Neural cell (in vitro differentiated cells): ENCODE results near the gene TBX4. TPM values are rescaled to one million over a fixed set of nuclear protein-coding genes. Genes with fewer than 3 reads are reported as not detected.

Experiments
- H2AFZ ChIP-seq: fragments of 200-600, 300-800 bp; sonication (generic), shearing (Covaris generic); 2 replicates; pipeline ENCODE4 v1.6.0; 2014; ENCODE audit warnings: low read depth, mild to moderate bottlenecking, antibody characterized with exemption, low read length, moderate library complexity
- H3F3A ChIP-seq: fragments of 200-600 bp; shearing (Covaris generic); 2 replicates; pipeline ENCODE4 v1.6.1; 2016; ENCODE audit warnings: mild to moderate bottlenecking, moderate library complexity, mixed read lengths, antibody characterized with exemption, low read length; ENCODE audit not compliant: insufficient read depth, poor library complexity, severe bottlenecking
- H3K27ac ChIP-seq: fragments of 200-600, 300-800 bp; sonication (generic), shearing (Covaris generic); 2 replicates; pipeline ENCODE4 v1.5.1; 2014; ENCODE audit warnings: mild to moderate bottlenecking, low read length, moderate library complexity
- H3K27me3 ChIP-seq: fragments of 300-800, 200-600 bp; sonication (generic), shearing (Covaris generic); 2 replicates; pipeline ENCODE4 v1.6.0; 2014; ENCODE audit warnings: mild to moderate bottlenecking, low read depth, low read length, moderate library complexity; ENCODE audit not compliant: insufficient read depth
- H3K36me3 ChIP-seq: fragments of 300-800, 200-600 bp; sonication (generic), shearing (Covaris generic); 2 replicates; pipeline ENCODE4 v1.5.1; 2014; ENCODE audit warnings: mild to moderate bottlenecking, antibody characterized with exemption, low read length, moderate library complexity; ENCODE audit not compliant: insufficient read depth
- H3K4me2 ChIP-seq: fragments of 300-800, 200-600 bp; sonication (generic), shearing (Covaris generic); 2 replicates; pipeline ENCODE4 v1.6.0; 2014; ENCODE audit warnings: mild to moderate bottlenecking, low read length
- H3K4me3 ChIP-seq: fragments of 300-800, 200-600 bp; sonication (generic), shearing (Covaris generic); 2 replicates; pipeline ENCODE4 v1.5.1; 2014; ENCODE audit warnings: mild to moderate bottlenecking, low read length, moderate library complexity
- H3K79me2 ChIP-seq: fragments of 200-600 bp; shearing (Covaris generic); replicated peaks from 2 replicates; pipeline ENCODE4 v1.6.0; 2014; ENCODE audit warnings: mild to moderate bottlenecking, low read length, moderate library complexity; ENCODE audit not compliant: insufficient read depth
- H3K9ac ChIP-seq: fragments of 300-800, 200-600 bp; sonication (generic), shearing (Covaris generic); 2 replicates; pipeline ENCODE4 v1.6.1; 2016; ENCODE audit warnings: mild to moderate bottlenecking, low read length, mixed read lengths
- H3K9me2 ChIP-seq: fragments of 200-600 bp; shearing (Covaris generic); 2 replicates; pipeline ENCODE4 v1.6.1; 2016; ENCODE audit warnings: mild to moderate bottlenecking, low read length, mixed read lengths; ENCODE audit not compliant: insufficient read depth
- H3K9me3 ChIP-seq: fragments of 200-600, 300-800 bp; sonication (generic), shearing (Covaris generic); 2 replicates; pipeline ENCODE4 v1.6.1; 2016; ENCODE audit warnings: mild to moderate bottlenecking, mixed run types, low read length, moderate library complexity, mixed read lengths
- H4K20me1 ChIP-seq: fragments of 200-600 bp; shearing (Covaris generic); 2 replicates; pipeline ENCODE4 v1.6.1; 2016; ENCODE audit warnings: mild to moderate bottlenecking, mixed run types; ENCODE audit not compliant: insufficient read depth
- EP300 ChIP-seq: fragments of 450-650 bp; conservative IDR thresholded peaks from 2 replicates; pipeline ENCODE4 v1.6.1; 2014; ENCODE audit warnings: antibody characterized with exemption, mild to moderate bottlenecking, moderate library complexity; ENCODE audit not compliant: poor library complexity, severe bottlenecking
- EZH2 ChIP-seq: fragments of 200-600, 300-800 bp; shearing (Covaris generic), sonication (generic); IDR thresholded peaks from 2 replicates; pipeline ENCODE4 v1.6.1; 2014; ENCODE audit warnings: antibody characterized with exemption, low read length, borderline replicate concordance, mild to moderate bottlenecking; ENCODE audit not compliant: insufficient read depth, poor library complexity, severe bottlenecking
- MXI1 ChIP-seq: fragments of 450-650 bp; conservative IDR thresholded peaks from 2 replicates; pipeline ENCODE4 v1.6.1; 2014; ENCODE audit warnings: antibody characterized with exemption, mild to moderate bottlenecking; ENCODE audit not compliant: poor library complexity, severe bottlenecking
- POLR2AphosphoS5 ChIP-seq: IDR thresholded peaks from 2 replicates; pipeline ENCODE4 v1.6.1; 2012
- RAD21 ChIP-seq: fragments of 450-650 bp; conservative IDR thresholded peaks from 2 replicates; pipeline ENCODE4 v1.6.1; 2014; ENCODE audit warnings: antibody characterized with exemption, mild to moderate bottlenecking, moderate library complexity
- SMC3 ChIP-seq: fragments of 450-650 bp; conservative IDR thresholded peaks from 2 replicates; pipeline ENCODE4 v1.6.1; 2014; ENCODE audit warnings: antibody characterized with exemption, mild to moderate bottlenecking, moderate library complexity; ENCODE audit not compliant: poor library complexity
- TAF1 ChIP-seq: IDR thresholded peaks from 2 replicates; pipeline ENCODE4 v1.6.1; 2012; ENCODE audit warnings: low read depth
- polyA plus RNA-seq: library from polyadenylated mRNA; depleted of rRNA; stranded (reverse); fragments of >200 nt; gene quantifications from 2 replicates; pipeline ENCODE4 v1.2.3, GENCODE V29; 2014
- TF ChIP-seq, protein P1 (sequence below): IDR thresholded peaks from 2 replicates; pipeline ENCODE4 v1.6.1; 2012; ENCODE audit warnings: borderline replicate concordance
- TF ChIP-seq, protein P2 (sequence below): fragments of 450-650 bp; IDR thresholded peaks from 2 replicates; pipeline ENCODE4 v1.5.1; 2014; ENCODE audit warnings: antibody characterized with exemption, mild to moderate bottlenecking, moderate library complexity; ENCODE audit not compliant: poor library complexity, severe bottlenecking

The TBX4 gene
- polyA plus RNA-seq, 1 donor from 2014 or later = not detected

DNA sequence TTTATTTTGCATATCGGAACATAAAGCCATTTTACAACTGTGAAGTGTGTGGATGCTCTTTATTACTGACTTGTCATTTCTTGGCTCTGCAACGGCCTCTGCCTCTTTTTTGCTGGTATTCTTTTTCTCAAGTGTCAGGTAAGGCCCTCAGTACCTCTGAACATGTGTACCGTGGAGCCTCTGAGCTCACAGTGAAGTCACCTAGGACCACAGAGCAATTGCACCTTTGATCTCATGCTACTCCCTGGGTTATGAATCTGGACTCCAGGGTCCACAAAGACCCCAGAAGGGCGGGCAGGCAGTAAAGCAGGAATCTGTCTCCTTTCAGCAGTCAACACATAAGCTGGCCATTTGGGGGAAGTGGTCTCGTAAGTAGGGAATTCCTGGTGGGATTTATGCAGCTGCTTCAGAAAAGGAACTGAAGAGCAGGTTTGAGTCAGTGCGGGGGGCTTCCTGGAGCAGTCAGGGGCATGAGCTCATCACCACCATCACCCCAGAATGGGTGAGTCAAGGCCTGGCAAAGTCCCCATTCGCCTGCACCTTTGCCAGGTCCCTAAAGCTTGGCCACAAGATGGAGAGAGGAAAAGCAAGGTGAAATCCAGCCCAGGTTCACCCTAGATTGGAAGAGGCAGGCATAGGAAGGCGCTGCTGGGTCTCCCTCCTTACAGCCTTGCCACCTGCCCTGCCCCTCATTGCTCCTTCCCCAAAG, 33.0 kb downstream of the TBX4 start:
- Histone ChIP-seq H3K9ac (no peak overlapping the region), H3K9me2 (no peaks in the 10 kb centered on the region), H3K4me3 (no peak overlapping the region), H3K36me3 (no peaks in the 10 kb centered on the region), H3F3A (no peaks in the 10 kb centered on the region), H3K4me2 (no peak overlapping the region), H2AFZ (no peak overlapping the region), H3K79me2 (no peaks in the 10 kb centered on the region), H3K27ac (no peak overlapping the region), H3K27me3 (no peaks in the 10 kb centered on the region), H3K9me3 (no peaks in the 10 kb centered on the region), H4K20me1 (no peaks in the 10 kb centered on the region)
- TF ChIP-seq EP300 (no peak), TAF1 (no peak), RAD21 (no peak), MXI1 (no peak), EZH2 (no peak)
- TF ChIP-seq, protein P1, sequence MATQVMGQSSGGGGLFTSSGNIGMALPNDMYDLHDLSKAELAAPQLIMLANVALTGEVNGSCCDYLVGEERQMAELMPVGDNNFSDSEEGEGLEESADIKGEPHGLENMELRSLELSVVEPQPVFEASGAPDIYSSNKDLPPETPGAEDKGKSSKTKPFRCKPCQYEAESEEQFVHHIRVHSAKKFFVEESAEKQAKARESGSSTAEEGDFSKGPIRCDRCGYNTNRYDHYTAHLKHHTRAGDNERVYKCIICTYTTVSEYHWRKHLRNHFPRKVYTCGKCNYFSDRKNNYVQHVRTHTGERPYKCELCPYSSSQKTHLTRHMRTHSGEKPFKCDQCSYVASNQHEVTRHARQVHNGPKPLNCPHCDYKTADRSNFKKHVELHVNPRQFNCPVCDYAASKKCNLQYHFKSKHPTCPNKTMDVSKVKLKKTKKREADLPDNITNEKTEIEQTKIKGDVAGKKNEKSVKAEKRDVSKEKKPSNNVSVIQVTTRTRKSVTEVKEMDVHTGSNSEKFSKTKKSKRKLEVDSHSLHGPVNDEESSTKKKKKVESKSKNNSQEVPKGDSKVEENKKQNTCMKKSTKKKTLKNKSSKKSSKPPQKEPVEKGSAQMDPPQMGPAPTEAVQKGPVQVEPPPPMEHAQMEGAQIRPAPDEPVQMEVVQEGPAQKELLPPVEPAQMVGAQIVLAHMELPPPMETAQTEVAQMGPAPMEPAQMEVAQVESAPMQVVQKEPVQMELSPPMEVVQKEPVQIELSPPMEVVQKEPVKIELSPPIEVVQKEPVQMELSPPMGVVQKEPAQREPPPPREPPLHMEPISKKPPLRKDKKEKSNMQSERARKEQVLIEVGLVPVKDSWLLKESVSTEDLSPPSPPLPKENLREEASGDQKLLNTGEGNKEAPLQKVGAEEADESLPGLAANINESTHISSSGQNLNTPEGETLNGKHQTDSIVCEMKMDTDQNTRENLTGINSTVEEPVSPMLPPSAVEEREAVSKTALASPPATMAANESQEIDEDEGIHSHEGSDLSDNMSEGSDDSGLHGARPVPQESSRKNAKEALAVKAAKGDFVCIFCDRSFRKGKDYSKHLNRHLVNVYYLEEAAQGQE = no peak
- TF ChIP-seq, protein P2, sequence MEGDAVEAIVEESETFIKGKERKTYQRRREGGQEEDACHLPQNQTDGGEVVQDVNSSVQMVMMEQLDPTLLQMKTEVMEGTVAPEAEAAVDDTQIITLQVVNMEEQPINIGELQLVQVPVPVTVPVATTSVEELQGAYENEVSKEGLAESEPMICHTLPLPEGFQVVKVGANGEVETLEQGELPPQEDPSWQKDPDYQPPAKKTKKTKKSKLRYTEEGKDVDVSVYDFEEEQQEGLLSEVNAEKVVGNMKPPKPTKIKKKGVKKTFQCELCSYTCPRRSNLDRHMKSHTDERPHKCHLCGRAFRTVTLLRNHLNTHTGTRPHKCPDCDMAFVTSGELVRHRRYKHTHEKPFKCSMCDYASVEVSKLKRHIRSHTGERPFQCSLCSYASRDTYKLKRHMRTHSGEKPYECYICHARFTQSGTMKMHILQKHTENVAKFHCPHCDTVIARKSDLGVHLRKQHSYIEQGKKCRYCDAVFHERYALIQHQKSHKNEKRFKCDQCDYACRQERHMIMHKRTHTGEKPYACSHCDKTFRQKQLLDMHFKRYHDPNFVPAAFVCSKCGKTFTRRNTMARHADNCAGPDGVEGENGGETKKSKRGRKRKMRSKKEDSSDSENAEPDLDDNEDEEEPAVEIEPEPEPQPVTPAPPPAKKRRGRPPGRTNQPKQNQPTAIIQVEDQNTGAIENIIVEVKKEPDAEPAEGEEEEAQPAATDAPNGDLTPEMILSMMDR = no peak

DNA sequence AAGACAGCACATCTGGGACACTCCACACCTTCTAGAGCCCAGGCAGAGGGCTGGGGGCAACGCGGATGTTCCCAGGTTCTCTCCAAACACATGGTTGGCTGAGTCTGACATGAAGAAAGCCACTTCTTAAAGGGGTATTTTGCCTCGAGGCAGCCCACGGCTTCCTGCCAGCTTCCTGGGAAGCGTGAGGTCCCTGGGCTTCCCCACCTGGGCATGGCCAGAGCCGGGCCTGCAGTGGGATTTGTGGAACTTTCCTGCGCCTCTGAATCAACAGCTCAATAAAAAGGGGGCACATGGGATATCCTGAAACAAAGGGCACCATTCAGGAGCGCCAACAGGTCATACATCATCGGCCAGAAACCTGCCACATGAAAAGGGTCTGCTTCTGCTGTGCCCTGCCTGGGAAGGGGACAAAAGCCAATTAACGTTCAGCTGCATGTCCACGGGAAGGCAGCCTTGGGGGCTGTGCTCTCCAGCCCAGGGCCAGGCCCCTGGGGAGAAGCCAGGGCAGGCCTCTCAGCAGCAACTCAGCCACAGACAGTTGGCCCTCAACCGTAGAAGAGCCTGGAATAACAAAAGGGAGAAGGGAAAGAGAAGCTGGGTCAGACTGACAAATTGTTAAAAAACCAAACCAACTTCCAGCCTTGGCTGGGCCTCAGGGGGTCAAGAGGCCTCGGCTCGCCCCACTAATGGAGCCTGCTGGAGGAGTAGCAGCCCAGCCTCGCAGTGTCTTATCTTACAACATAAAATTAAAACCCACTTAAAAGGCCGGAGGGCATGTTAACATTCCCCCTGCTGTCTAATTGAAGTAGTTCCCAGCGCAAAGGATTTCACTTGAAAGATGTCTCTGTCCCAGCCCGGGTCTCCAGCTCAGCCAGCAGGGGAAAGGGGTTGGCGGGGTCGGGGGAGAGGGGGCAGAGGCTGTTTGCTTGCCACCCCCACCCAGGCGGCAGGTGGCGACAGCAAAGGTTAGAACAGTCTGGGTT, 34.2 kb downstream of the TBX4 start:
- H3K4me2 ChIP-seq = no peak overlapping the region
- no peaks in the 10 kb centered on the region for H3K79me2 ChIP-seq
- no peak overlapping the region for H3K4me3 ChIP-seq
- no peaks in the 10 kb centered on the region for H3F3A ChIP-seq
- no peaks in the 10 kb centered on the region for H4K20me1 ChIP-seq
- no peak overlapping the region for H3K27ac ChIP-seq
- no peak overlapping the region for H3K9ac ChIP-seq
- TF ChIP-seq, protein P1 = no peak
- no peak for TF ChIP-seq RAD21
- TF ChIP-seq POLR2AphosphoS5 = no peak
- TF ChIP-seq MXI1 = no peak
- no peak for TF ChIP-seq EZH2
- TF ChIP-seq TAF1 = no peak
- TF ChIP-seq SMC3 = no peak
- TF ChIP-seq, protein P2 = no peak
- H2AFZ ChIP-seq = no peak overlapping the region
- H3K9me2 ChIP-seq = no peaks in the 10 kb centered on the region
- H3K36me3 ChIP-seq = no peaks in the 10 kb centered on the region
- no peaks in the 10 kb centered on the region for H3K9me3 ChIP-seq
- H3K27me3 ChIP-seq = no peaks in the 10 kb centered on the region
